GM23338 (cell line): Measurements from ENCODE around the gene ZNF292. TPM values are rescaled to one million over a fixed set of nuclear protein-coding genes. Genes with fewer than 3 reads are reported as not detected.

ENCODE experiments used
- ATAC-seq: fragments of 200-7000 bp; cut with Tn5 transposase; 3 replicates; pipeline ENCODE4 v1.9.1; 2020
- DNase-seq: peaks from one replicate; pipeline ENCODE4 v3.0.0-alpha.2; 2015; ENCODE audit warnings: low spot score
- H2AFZ ChIP-seq: fragments of 200-600 bp; sonication (generic); 2 replicates; pipeline ENCODE4 v1.8.0; 2016; ENCODE audit warnings: antibody characterized with exemption, mild to moderate bottlenecking, moderate library complexity
- H3F3A ChIP-seq: fragments of 200-600 bp; sonication (generic); replicated peaks from 2 replicates; pipeline ENCODE4 v1.8.0; 2017; ENCODE audit warnings: antibody characterized with exemption, mixed run types, low read depth
- H3K27ac ChIP-seq: fragments of 200-600 bp; sonication (generic); 2 replicates; pipeline ENCODE4 v1.6.1; 2016; ENCODE audit warnings: low read depth
- H3K27me3 ChIP-seq: fragments of 200-600 bp; sonication (generic); 2 replicates; pipeline ENCODE4 v1.8.0; 2016; ENCODE audit warnings: mild to moderate bottlenecking, mixed run types, moderate library complexity; ENCODE audit not compliant: insufficient read depth
- H3K36me3 ChIP-seq: fragments of 200-600 bp; sonication (generic); 2 replicates; pipeline ENCODE4 v1.8.0; 2016; ENCODE audit warnings: mild to moderate bottlenecking; ENCODE audit not compliant: insufficient read depth
- H3K4me1 ChIP-seq: fragments of 200-600 bp; sonication (generic); 2 replicates; pipeline ENCODE4 v1.8.0; 2016; ENCODE audit warnings: mild to moderate bottlenecking, moderate library complexity; ENCODE audit not compliant: insufficient read depth
- H3K4me2 ChIP-seq: fragments of 200-600 bp; sonication (generic); 2 replicates; pipeline ENCODE4 v1.7.1; 2017; ENCODE audit warnings: mixed run types
- H3K4me3 ChIP-seq: fragments of 200-600 bp; sonication (generic); 2 replicates; pipeline ENCODE4 v1.6.1; 2016; ENCODE audit warnings: mixed run types
- H3K79me2 ChIP-seq: fragments of 200-600 bp; sonication (generic); replicated peaks from 2 replicates; pipeline ENCODE4 v1.8.0; 2017; ENCODE audit warnings: mild to moderate bottlenecking; ENCODE audit not compliant: insufficient read depth
- H3K9me2 ChIP-seq: fragments of 200-600 bp; sonication (generic); 2 replicates; pipeline ENCODE4 v1.8.0; 2017; ENCODE audit not compliant: insufficient read depth
- H4K20me1 ChIP-seq: fragments of 200-600 bp; sonication (generic); replicated peaks from 2 replicates; pipeline ENCODE4 v1.8.0; 2017; ENCODE audit warnings: mild to moderate bottlenecking; ENCODE audit not compliant: insufficient read depth
- H3K27ac Mint-ChIP-seq: 2 replicates; pipeline ENCODE4 v1.8.0; 2020; ENCODE audit warnings: inconsistent platforms, mild to moderate bottlenecking, moderate library complexity, mixed read lengths
- H3K27me3 Mint-ChIP-seq: 3 replicates; pipeline ENCODE4 v1.8.0; 2022; ENCODE audit warnings: low read depth, mild to moderate bottlenecking, moderate library complexity, mixed read lengths, inconsistent platforms; ENCODE audit not compliant: insufficient read depth, poor library complexity
- H3K36me3 Mint-ChIP-seq: 3 replicates; pipeline ENCODE4 v1.8.0; 2021; ENCODE audit warnings: low read depth, mild to moderate bottlenecking, inconsistent platforms, moderate library complexity, mixed read lengths
- H3K4me1 Mint-ChIP-seq: 3 replicates; pipeline ENCODE4 v1.8.0; 2020; ENCODE audit warnings: mild to moderate bottlenecking, inconsistent platforms, mixed read lengths
- H3K4me3 Mint-ChIP-seq: 3 replicates; pipeline ENCODE4 v1.8.0; 2021; ENCODE audit warnings: moderate library complexity, mild to moderate bottlenecking, inconsistent platforms, mixed read lengths
- H3K9me3 Mint-ChIP-seq: 3 replicates; pipeline ENCODE4 v1.8.0; 2020; ENCODE audit warnings: moderate library complexity, mild to moderate bottlenecking, inconsistent platforms, mixed read lengths
- ETS1 ChIP-seq: IDR thresholded peaks from 2 replicates; pipeline ENCODE4 v1.6.1; 2016; ENCODE audit warnings: antibody characterized with exemption
- EZH2phosphoT487 ChIP-seq: fragments of 200-600 bp; sonication (generic); IDR thresholded peaks from one replicate; pipeline ENCODE4 v1.8.1; 2018; ENCODE audit warnings: antibody characterized with exemption; ENCODE audit not compliant: unreplicated experiment
- NANOG ChIP-seq: IDR thresholded peaks from 2 replicates; pipeline ENCODE4 v1.6.1; 2016; ENCODE audit warnings: antibody characterized with exemption, borderline replicate concordance
- STAT1 ChIP-seq: IDR thresholded peaks from one replicate; pipeline ENCODE4 v1.6.1; 2016; ENCODE audit warnings: antibody characterized with exemption; ENCODE audit not compliant: unreplicated experiment
- ZNF114 ChIP-seq: fragments of 250-450 bp; sonication (Bioruptor Pico); IDR thresholded peaks from 2 replicates; pipeline ENCODE4 v1.5.0; 2020; ENCODE audit warnings: mild to moderate bottlenecking, moderate library complexity
- ZNF462 ChIP-seq: fragments of 250-450 bp; sonication (Bioruptor Pico); IDR thresholded peaks from 2 replicates; pipeline ENCODE4 v1.5.0; 2020; ENCODE audit warnings: mild to moderate bottlenecking, moderate library complexity
- polyA plus RNA-seq: library from polyadenylated mRNA; unstranded; fragments of >200 nt; fragmentation: Nextera tagmentation; extraction: Ambion mirVana; gene quantifications from 2 replicates; pipeline ENCODE4 v1.2.1, GENCODE V29; 2016
- total RNA-seq: library from RNA; depleted of rRNA; stranded (reverse); fragments of >200 nt; shearing (Covaris generic); gene quantifications from 2 replicates; pipeline ENCODE4 v1.2.3, GENCODE V29; 2014

The ZNF292 gene
- total and polyA plus RNA-seq, 2 experiments from 2014 or later, result 45.7 to 67.9 TPM

- H3K79me2 ChIP-seq, result no peaks in the 10 kb centered on the region
- H3K27ac ChIP-seq, result no peak overlapping the region; the same call in 1 of the 2 replicates
- DNase-seq (no peak), ATAC-seq (no peak)
- H3K27me3 ChIP-seq, result no peaks in the 10 kb centered on the region
- H3K4me1 Mint-ChIP-seq, result peaks cover 12% of the 10 kb centered on the region
- no peak overlapping the region for H3K4me3 ChIP-seq
- H3F3A ChIP-seq, result no peaks in the 10 kb centered on the region
- peak overlapping the region; percentile 2 for H3K4me2 ChIP-seq
- H3K4me1 ChIP-seq, result peaks cover 16% of the 10 kb centered on the region
- H3K36me3 Mint-ChIP-seq, result peaks cover 78% of the 10 kb centered on the region
- no peaks in the 10 kb centered on the region for H3K27me3 Mint-ChIP-seq
- peaks cover 26% of the 10 kb centered on the region for H3K36me3 ChIP-seq
- no peak overlapping the region for H3K4me3 Mint-ChIP-seq
- no peak for TF ChIP-seq ZNF462
- TF ChIP-seq ETS1, result no peak
- TF ChIP-seq STAT1, result no peak
- no peak for TF ChIP-seq EZH2phosphoT487
- no peak for TF ChIP-seq ZNF114 (CRISPR knock-in tag)
- no peak for TF ChIP-seq NANOG
- H2AFZ ChIP-seq, result no peak overlapping the region
- H3K9me3 Mint-ChIP-seq, result peaks cover 8% of the 10 kb centered on the region; the same call in 1 of the 3 replicates
- no peaks in the 10 kb centered on the region for H3K9me2 ChIP-seq
- no peak overlapping the region for H3K27ac Mint-ChIP-seq
- no peaks in the 10 kb centered on the region for H4K20me1 ChIP-seq
These were observed 102.6 kb downstream of the ZNF292 start for GRCh38 chr6:87257975-87258374.
